ENCODE data around the gene IGF2BP3.

IGF2BP3 gene

GRCh38 chr7:23347033-23347681, 123.1 kb downstream of the IGF2BP3 start:
- no peak for TF ChIP-seq CTCF (IDR thresholded peaks at IDR 0.05; ENCODE audit: low read depth, low read length)
- peak overlapping the region in 1 of 2 donors; percentile 15 for H3K4me3 ChIP-seq (replicated peaks in 1 of 2; ENCODE audit: low read depth in 2 of 2, low read length in 2 of 2)
- DNase-seq (ENCODE audit: low read depth in 2 of 2): peak in 1 of 2 donors; percentile 12

GRCh38 chr7:23346316-23346715, 124.0 kb downstream of the IGF2BP3 start:
- DNase-seq (ENCODE audit: low read depth in 2 of 2): no peak
- H3K4me3 ChIP-seq (replicated peaks in 1 of 2; ENCODE audit: low read depth in 2 of 2, low read length in 2 of 2): no peak overlapping the region
- no peak for TF ChIP-seq CTCF (IDR thresholded peaks at IDR 0.05; ENCODE audit: low read depth, low read length)

- peak in 1 of 2 donors; percentile 40 for DNase-seq (ENCODE audit: low read depth in 2 of 2)
- H3K4me3 ChIP-seq (replicated peaks in 1 of 2; ENCODE audit: low read depth in 2 of 2, low read length in 2 of 2): no peak overlapping the region
- no peak for TF ChIP-seq CTCF (IDR thresholded peaks at IDR 0.05; ENCODE audit: low read depth, low read length)
Observed at GRCh38 chr7:23345601-23346000, 124.7 kb downstream of the IGF2BP3 start.

- TF ChIP-seq CTCF (IDR thresholded peaks at IDR 0.05; ENCODE audit: low read depth, low read length): no peak
- no peak for DNase-seq (ENCODE audit: low read depth in 2 of 2)
- H3K4me3 ChIP-seq (replicated peaks in 1 of 2; ENCODE audit: low read depth in 2 of 2, low read length in 2 of 2): no peak overlapping the region
Observed at GRCh38 chr7:23343806-23344475, 126.3 kb downstream of the IGF2BP3 start.

GRCh38 chr7:23343102-23343501, 127.2 kb downstream of the IGF2BP3 start:
- no peak for DNase-seq (ENCODE audit: low read depth in 2 of 2)
- H3K4me3 ChIP-seq (replicated peaks in 1 of 2; ENCODE audit: low read depth in 2 of 2, low read length in 2 of 2): no peak overlapping the region
- no peak for TF ChIP-seq CTCF (IDR thresholded peaks at IDR 0.05; ENCODE audit: low read depth, low read length)

GRCh38 chr7:23341846-23342598, 128.3 kb downstream of the IGF2BP3 start:
- no peak for DNase-seq (ENCODE audit: low read depth in 2 of 2)
- TF ChIP-seq CTCF (IDR thresholded peaks at IDR 0.05; ENCODE audit: low read depth, low read length): no peak
- no peak overlapping the region for H3K4me3 ChIP-seq (replicated peaks in 1 of 2; ENCODE audit: low read depth in 2 of 2, low read length in 2 of 2)
